ENCODE measurements around the gene PIGR. TPM values are rescaled to one million over a fixed set of nuclear protein-coding genes. Genes with fewer than 3 reads are reported as not detected.

The PIGR gene
- total RNA-seq, 2 donors from 2014 or later: not detected

DNA sequence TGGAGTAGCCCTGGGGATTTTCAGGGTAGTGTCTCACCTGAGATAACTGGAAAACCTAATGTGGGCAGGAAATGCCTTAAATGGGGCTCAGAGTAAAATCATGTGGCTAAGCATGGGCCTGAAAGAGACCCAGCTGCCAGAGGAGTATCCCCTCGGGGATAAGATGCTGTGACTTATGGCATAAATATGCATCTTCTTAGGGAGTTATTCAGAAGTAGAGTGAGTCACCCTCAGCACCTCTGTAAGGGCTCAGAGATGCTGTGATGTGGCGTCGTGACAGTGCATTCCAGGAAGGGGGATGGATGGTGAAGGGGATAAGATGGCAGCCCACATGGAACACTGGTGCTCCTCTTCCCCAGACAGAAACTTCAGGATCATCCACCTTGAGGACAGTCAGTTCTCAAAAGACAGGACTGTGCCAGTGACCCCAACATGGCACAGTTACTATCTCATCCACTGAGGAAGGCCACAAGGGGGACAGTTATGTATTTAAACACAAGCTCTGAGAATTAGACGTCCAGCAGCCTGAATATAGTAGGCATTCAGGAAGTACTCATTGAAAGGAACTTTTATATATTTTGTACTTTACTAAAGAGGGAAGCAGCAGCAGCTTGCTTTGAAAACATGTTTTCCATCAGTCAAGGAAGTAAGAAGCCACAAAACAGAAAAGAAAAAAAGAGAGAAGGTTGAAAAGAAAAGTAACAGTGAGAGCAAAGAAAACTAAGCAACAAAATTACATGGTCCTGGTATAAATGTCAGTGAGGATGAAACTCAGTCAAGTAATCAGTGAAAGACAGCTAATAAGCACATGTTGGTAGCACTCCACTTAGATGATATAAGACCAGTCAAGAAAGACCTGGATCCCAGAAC lies 40.7 kb downstream of the PIGR start:
- Histone ChIP-seq H3K27ac (ENCODE audit: low read depth, low read length) (no peak overlapping the region), H3K4me1 (ENCODE audit: control insufficient read depth, insufficient read depth, low read length) (no peaks in the 10 kb centered on the region), H3K27me3 (ENCODE audit: control insufficient read depth, insufficient read depth, low read length, poor library complexity, severe bottlenecking) (peaks cover 55% of the 10 kb centered on the region), H3K4me3 (ENCODE audit: low read length) (no peak overlapping the region), H3K36me3 (ENCODE audit: control insufficient read depth, insufficient read depth, low read length) (no peaks in the 10 kb centered on the region), H3K9me3 (ENCODE audit: control insufficient read depth, low read length) (no peaks in the 10 kb centered on the region), H3K9ac (ENCODE audit: extremely low read depth, low read length, poor library complexity, severe bottlenecking) (no peak overlapping the region)
- TF ChIP-seq, protein P1, sequence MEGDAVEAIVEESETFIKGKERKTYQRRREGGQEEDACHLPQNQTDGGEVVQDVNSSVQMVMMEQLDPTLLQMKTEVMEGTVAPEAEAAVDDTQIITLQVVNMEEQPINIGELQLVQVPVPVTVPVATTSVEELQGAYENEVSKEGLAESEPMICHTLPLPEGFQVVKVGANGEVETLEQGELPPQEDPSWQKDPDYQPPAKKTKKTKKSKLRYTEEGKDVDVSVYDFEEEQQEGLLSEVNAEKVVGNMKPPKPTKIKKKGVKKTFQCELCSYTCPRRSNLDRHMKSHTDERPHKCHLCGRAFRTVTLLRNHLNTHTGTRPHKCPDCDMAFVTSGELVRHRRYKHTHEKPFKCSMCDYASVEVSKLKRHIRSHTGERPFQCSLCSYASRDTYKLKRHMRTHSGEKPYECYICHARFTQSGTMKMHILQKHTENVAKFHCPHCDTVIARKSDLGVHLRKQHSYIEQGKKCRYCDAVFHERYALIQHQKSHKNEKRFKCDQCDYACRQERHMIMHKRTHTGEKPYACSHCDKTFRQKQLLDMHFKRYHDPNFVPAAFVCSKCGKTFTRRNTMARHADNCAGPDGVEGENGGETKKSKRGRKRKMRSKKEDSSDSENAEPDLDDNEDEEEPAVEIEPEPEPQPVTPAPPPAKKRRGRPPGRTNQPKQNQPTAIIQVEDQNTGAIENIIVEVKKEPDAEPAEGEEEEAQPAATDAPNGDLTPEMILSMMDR (conservative IDR thresholded peaks at IDR 0.05): no peak
- H3K4me1 Mint-ChIP-seq: peaks cover 4% of the 10 kb centered on the region
- no peak for DNase-seq
- no peaks in the 10 kb centered on the region for H3K9me3 Mint-ChIP-seq
- H3K36me3 Mint-ChIP-seq (ENCODE audit: low read depth): no peaks in the 10 kb centered on the region
- no peak overlapping the region for H3K4me3 Mint-ChIP-seq
- H3K27ac Mint-ChIP-seq: no peak overlapping the region
- H3K27me3 Mint-ChIP-seq (ENCODE audit: insufficient read depth): peaks cover 65% of the 10 kb centered on the region
- WGBS, 2 experiments (ENCODE audit: insufficient coverage in 1 of 2, insufficient read length in 1 of 2): 50 to 74% methylated on average over 1 to 4 of the region's 4 CpGs

DNA sequence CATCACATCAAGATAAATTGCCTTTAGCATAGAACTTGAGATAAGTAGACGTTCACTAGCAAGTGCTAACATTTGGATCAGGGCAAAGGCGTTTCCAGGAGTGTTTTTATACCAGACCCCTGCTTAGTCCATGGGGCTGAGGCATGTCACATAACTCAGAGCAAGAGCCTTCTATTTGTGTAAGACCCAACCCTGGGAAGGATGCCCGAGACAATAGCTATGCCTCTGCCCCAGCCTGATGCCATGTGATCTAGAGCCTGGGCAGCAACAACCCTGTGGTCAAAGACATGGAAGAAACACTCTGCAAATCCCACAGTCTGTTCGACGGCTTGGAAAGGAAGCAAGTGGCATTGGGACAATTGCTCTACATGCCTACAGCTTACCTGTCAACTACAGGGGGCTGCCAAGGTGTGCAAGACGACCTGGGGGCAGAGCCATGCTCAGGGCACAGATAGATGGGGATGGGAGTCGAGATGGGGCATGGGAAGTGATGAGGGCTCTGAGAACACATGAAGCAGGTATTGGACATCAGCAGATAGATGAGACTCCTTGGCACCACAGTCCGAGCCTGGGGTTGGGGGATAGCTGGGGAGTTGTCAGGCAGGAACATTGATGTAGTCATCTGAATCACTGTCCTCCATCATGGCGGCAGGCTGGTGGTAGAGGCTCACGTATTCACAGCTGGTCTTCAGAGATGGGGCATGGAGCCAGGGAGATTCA lies 41.7 kb downstream of the PIGR start:
- H3K9me3 ChIP-seq (ENCODE audit: control insufficient read depth, low read length): no peaks in the 10 kb centered on the region
- peaks cover 46% of the 10 kb centered on the region for H3K27me3 ChIP-seq (ENCODE audit: control insufficient read depth, insufficient read depth, low read length, poor library complexity, severe bottlenecking)
- peaks cover 63% of the 10 kb centered on the region for H3K27me3 Mint-ChIP-seq (ENCODE audit: insufficient read depth)
- no peak overlapping the region for H3K27ac Mint-ChIP-seq
- peaks cover 4% of the 10 kb centered on the region for H3K4me1 Mint-ChIP-seq
- no peaks in the 10 kb centered on the region for H3K36me3 ChIP-seq (ENCODE audit: control insufficient read depth, insufficient read depth, low read length)
- H3K9ac ChIP-seq (ENCODE audit: extremely low read depth, low read length, poor library complexity, severe bottlenecking): no peak overlapping the region
- no peaks in the 10 kb centered on the region for H3K36me3 Mint-ChIP-seq (ENCODE audit: low read depth)
- H3K4me3 ChIP-seq (ENCODE audit: low read length): no peak overlapping the region
- TF ChIP-seq, protein P1 (conservative IDR thresholded peaks at IDR 0.05): no peak
- H3K4me1 ChIP-seq (ENCODE audit: control insufficient read depth, insufficient read depth, low read length): no peaks in the 10 kb centered on the region
- WGBS, 2 experiments (ENCODE audit: insufficient coverage in 1 of 2, insufficient read length in 1 of 2): 86 to 89% methylated on average over 10 of the region's 10 CpGs
- DNase-seq: no peak
- no peaks in the 10 kb centered on the region for H3K9me3 Mint-ChIP-seq
- no peak overlapping the region for H3K27ac ChIP-seq (ENCODE audit: low read depth, low read length)
- no peak overlapping the region for H3K4me3 Mint-ChIP-seq

DNA sequence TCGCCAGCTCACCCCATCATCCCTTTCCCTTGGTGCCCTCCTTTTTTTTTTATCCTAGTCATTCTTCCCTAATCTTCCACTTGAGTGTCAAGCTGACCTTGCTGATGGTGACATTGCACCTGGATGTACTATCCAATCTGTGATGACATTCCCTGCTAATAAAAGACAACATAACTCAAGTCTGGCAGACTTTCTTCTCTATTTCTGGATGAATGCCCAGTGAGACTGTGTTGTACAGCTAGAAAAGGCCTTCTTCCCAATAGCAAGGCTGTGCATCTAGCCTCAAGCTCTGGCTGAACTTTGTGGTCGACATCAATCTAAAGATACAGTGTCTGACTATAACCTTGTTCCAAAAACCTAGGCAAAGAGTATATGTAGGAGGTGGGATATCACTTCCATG lies 42.6 kb downstream of the PIGR start:
- WGBS, 2 experiments (ENCODE audit: insufficient coverage in 1 of 2, insufficient read length in 1 of 2): 74 to 83% methylated on average over 2 of the region's 2 CpGs
- H3K27me3 ChIP-seq (ENCODE audit: control insufficient read depth, insufficient read depth, low read length, poor library complexity, severe bottlenecking): peaks cover 37% of the 10 kb centered on the region
- Mint-ChIP-seq H3K36me3 (ENCODE audit: low read depth) (no peaks in the 10 kb centered on the region), H3K4me3 (no peak overlapping the region), H3K9me3 (no peaks in the 10 kb centered on the region), H3K27me3 (ENCODE audit: insufficient read depth) (peaks cover 65% of the 10 kb centered on the region), H3K4me1 (no peaks in the 10 kb centered on the region), H3K27ac (no peak overlapping the region)
- H3K36me3 ChIP-seq (ENCODE audit: control insufficient read depth, insufficient read depth, low read length): no peaks in the 10 kb centered on the region
- TF ChIP-seq, protein P1 (conservative IDR thresholded peaks at IDR 0.05): no peak
- no peaks in the 10 kb centered on the region for H3K9me3 ChIP-seq (ENCODE audit: control insufficient read depth, low read length)
- no peaks in the 10 kb centered on the region for H3K4me1 ChIP-seq (ENCODE audit: control insufficient read depth, insufficient read depth, low read length)
- H3K27ac ChIP-seq (ENCODE audit: low read depth, low read length): no peak overlapping the region
- no peak overlapping the region for H3K9ac ChIP-seq (ENCODE audit: extremely low read depth, low read length, poor library complexity, severe bottlenecking)
- no peak overlapping the region for H3K4me3 ChIP-seq (ENCODE audit: low read length)
- no peak for DNase-seq
